Mucosa of gallbladder (tissue), 1 donor: Measurements from ENCODE around the gene SPOCK1. TPM values are rescaled to one million over a fixed set of nuclear protein-coding genes. Genes with fewer than 3 reads are reported as not detected.
"Not testable (repeated sequence)": the region's sequence is repeated elsewhere in the genome, so short reads cannot be mapped to it uniquely, and the experiment has no call there.

Source experiments
- DNase-seq: peaks from one replicate; pipeline ENCODE4 v3.0.0-alpha.2; 2020; ENCODE audit warnings: low spot score
- total RNA-seq: library from RNA; stranded (reverse); gene quantifications from one replicate; pipeline ENCODE4 v1.2.1, GENCODE V29; 2021
- donor health status: DM: no; HTN: no; CAD: no.

SPOCK1 gene
- total RNA-seq, 1 donor from 2014 or later, result 13.6 TPM

- DNase-seq, result no peak
Measured at GRCh38 chr5:137263371-137264005, 235.6 kb downstream of the SPOCK1 start.

GRCh38 chr5:137262818-137263217, 236.3 kb downstream of the SPOCK1 start:
- no peak for DNase-seq

DNA sequence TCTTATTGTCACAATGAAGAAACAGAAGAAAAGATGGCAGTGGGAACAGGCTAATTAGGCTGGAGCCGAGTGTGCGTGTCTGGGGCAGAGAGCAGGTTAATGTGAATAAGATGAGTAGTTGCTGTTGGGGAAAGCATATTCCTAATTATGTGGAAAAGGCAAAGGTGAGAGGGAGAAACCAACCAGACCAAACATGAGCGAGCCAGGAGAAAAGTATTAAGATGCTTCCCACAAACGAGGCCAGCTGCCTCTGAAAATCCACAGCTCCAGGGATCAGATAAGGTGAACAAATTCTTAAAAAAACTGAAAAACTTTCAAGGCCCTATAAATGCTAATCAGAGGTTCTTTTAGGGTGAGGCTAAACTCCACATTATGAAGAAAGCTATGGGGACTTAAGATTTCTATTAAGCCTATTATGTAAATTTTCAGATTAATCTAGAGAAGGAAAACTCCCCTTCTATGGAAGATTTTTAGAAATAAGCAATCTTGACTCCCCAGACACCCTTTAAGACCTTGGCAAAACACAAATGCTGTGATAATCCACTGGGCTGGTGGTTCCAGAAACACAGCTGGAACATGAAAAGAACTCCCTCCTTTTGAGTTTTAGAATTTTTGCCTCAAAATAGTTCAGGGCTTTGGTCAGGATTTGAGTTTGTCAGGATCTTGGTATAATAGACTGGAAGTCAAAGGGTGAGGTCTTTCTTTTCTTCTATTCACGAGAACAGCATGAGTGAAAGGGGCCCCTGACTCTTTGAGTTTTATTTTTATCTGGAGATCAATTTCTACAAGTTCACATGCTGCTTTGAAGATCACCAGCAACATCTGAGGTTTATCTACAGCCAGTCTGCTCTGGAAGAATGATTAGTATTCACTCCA, 238.1 kb downstream of the SPOCK1 start:
- DNase-seq, result no peak

DNA sequence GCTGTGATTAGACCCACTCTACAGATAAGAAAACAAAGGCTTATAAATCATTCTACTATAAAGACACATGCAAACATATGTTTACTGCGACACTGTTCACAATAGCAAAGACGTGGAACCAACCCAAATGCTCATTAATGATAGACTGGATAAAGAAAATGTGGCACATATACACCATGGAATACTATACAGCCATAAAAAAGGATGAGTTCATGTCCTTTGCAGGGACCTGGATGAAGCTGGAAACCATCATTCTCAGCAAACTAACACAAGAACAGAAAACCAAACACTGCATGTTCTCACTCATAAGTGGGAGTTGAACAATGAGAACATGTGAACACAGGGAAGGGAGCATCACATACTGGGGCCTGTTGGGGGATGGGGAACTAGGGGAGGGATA, 240.0 kb downstream of the SPOCK1 start:
- not testable (repeated sequence) for DNase-seq

DNA sequence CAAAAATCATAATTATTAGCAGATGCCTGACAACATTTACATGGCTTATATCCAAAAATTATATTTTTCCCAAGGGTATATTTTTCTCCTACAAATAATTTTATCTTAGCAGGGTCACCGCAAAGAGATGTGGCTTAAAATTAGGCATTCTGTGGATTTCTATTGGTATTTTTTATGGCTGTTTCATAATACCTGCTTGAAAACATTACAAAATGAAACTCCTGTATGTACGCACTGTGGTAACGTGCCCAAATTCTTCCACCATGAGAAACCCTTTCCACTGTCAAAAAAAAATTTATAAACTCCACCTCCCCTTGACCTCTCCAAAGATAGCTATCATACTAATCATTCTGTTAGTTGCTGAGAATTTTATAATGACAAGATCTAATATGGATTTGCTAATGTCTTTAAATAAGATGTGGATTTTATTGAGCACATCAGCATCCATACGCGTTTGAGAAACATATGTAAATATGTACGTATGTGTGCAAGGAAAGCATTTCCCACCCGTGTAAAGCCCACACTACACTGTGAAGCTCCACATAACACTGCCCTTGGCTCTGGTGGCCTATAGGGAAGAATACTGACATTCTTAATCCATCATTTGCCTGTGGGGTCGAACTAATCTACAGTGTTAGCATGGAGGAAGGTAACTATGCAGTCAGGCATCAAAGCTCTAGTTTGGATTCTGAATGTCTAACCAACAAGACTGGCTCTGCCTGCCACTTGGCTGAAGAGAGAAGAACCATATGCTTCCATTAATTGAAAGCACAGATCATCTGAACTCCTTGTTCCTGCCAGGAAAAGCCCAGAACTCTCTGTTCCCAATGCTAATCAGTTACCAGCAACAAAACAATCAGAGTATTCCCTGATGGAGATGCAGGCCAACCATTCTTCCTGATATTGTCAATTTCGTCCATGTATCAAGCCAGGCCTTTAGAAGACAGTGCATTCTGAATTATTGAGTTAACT, 244.7 kb downstream of the SPOCK1 start:
- no peak for DNase-seq

GRCh38 chr5:137252512-137252911, 246.6 kb downstream of the SPOCK1 start:
- no peak for DNase-seq

DNA sequence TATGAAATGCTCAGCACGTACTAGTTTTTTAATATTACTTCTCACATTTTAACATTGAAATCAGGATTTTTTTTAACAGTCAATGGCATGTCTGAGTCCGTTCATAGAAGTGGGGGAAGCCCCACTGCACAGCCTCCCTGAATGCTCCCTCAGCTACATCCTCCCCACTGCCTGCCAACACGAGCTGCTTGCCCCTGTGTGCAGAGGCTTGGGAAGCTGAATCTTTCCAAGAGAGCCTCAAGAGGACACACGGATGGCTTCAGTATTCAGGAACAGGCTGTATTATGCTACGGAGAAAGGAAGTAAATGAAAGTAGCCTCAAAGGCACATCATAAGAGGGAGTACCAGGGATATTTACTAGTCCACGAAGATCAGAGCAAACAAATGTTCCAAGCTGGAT, 248.7 kb downstream of the SPOCK1 start:
- no peak for DNase-seq

- DNase-seq, result no peak
Measured at GRCh38 chr5:137248527-137248926, 250.6 kb downstream of the SPOCK1 start.

GRCh38 chr5:137245438-137245837, 253.7 kb downstream of the SPOCK1 start:
- DNase-seq, result no peak

DNA sequence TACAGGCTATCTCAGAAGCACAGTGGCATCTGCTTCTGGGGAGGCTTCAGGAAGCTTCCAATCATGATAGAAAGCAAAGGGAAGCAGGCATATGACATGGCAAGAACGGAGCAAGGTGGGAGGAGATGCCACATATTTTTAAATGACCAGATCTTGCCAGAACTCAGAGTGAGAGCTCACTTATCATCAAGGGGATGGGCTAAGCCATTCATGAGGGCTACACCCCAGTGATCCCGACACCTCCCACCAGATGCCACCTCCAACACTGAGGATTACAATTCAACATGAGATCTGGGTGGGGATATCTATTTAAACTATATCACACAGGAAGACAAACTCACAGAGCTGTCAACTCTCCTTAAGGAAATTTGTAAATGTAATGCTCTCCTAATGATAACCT, 258.8 kb downstream of the SPOCK1 start:
- no peak for DNase-seq

DNA sequence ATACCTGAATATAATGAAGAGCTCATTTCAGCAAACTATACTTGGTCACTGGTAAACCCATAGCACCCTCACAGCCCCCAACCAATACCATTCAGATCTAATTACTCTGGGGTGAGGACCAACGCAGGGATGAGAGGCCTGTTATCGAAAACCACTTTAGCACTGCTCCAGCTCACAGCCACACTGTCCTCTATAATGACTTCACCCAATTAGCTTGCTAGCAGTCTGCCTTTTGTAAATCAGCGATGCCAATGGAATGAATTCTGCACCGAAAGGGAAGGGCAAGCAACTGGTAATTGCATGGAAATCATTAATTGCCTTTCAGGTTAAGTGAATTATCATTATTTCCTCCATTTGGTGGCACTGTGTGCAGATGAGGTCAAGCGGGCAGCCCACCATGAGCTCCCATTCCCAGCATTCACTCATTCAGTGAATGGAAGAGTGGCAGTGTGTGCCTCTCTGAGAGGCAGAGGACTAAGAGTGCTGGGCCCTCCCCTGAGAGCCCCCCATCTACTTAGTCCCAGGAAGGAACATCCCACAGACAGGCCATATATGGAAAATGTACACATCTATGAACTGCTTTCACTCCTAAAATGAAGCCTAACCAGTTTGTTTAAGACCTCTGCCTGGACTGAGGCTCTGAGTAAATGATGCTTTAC, 262.1 kb downstream of the SPOCK1 start:
- no peak for DNase-seq

DNA sequence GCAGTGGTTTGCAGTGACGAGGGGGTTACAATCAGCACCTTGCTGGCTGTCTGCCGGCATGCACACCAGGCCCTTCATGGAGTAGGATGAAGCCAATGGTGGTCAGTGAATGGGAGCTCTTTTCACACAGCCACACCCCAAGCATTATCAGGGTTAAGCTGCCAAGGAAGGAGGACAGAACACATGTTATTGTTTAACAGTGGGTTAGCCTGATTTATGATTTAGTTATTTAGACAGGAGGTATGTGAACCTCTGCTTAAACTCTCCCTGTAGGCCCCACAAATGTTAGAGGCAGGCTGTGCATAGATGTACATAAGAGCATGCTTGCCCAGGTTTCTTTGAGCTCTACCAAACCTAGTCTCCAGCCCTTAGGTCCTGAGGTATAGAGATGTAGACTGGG, 262.9 kb downstream of the SPOCK1 start:
- no peak for DNase-seq

DNA sequence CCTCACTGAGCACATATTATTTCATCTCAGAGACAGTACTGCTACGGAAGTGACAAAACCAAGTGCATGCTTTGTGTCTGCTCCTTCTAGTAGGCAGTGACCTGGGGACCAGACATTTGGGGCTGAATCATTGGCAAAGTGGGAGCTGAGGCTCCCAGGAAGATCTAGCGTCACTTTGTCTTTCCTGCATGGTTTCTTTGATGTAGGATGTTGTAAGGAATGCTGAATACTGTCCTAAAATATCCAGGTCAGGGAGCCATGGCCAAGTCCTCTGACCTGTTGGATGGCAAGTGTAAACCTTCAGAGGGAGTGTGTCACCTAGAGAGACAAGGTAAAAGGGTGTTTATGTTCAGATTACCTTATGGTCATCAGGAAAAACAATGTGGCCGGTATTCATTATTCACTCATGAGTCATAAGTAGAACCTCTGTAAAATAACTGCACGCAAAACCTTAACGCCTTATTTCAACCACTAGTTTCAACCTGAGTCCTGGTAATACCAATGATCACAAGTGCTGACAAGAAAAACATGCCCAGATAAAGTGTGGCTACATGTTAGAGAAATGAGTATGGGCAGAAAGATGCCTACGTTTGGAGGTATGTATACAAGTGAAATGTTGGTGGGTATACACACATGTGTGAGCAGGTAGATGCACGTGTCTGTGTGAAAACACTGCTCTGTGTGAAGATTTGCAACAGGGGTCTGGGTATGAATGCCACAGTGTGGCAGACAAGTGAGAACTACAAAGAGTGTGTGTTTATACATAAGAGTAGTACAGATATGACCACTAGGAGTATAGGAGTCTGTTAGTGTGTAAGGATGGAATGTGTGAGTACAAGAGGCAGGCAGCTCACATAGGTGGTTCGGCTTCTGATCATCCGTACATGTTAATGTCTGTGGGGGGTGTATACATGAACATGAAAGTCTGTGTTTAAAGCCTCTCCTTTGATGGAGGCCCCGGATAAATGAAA, 263.9 kb downstream of the SPOCK1 start:
- no peak for DNase-seq

DNA sequence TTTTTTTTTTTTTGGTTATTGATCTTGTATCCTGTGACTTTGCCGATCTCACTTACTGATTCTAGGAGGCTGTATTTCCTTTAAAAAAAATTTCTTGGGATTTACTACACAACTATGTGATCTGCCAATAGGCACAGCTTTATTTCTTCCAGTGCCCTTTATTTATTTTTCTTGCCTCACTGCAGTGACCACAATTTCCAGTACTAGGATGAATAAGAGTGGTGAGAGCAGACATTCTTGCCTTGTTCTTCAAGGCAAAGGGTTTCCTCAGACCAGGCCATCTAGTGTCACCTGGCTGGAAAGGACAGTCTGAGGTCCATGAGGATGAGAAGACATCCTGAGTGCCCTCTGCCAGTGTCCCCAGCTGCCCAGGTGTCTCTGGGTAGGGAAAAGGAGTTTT, 265.4 kb downstream of the SPOCK1 start:
- no peak for DNase-seq

- DNase-seq, result peak; percentile 20
Measured at GRCh38 chr5:137233304-137233703, 265.8 kb downstream of the SPOCK1 start.

DNA sequence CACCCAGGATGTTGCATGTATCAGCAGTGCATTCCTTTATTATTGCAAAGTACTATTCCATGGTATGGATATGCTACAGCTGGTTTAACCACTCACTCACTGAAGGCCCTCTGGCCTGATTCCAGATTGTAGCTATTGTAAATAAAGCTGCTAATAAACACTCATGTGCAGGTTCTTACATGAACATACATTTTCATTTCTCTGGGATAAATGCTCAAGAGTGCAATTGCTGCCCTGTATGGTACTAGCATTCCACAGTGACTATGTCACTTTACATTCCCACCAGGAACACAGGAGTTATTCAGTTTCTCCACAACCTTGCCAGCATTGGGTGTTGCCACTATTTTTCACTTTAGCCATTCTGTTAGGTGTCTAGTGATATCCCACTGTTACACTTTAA, 267.6 kb downstream of the SPOCK1 start:
- no peak for DNase-seq

DNA sequence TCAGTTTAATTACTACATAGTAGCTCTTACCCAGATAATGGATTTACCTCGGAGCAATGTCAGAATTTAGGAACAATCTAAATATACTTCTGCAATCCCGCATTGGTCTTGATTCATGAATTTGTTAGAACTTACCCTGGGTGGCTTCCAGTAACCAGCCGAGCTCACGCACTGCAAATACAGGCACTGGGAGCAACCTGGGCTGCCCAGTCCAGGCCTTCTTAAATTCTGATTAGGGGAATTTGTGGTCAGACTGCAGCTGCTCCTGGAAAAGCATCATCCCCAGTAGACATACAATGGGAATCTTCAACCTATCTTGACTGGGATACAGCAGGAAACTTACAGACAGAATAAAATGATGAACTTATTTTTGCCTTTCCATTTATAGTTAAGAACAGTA, 270.3 kb downstream of the SPOCK1 start:
- no peak for DNase-seq

GRCh38 chr5:137226081-137226480, 273.0 kb downstream of the SPOCK1 start:
- DNase-seq, result no peak

GRCh38 chr5:137223324-137224295, 275.5 kb downstream of the SPOCK1 start:
- DNase-seq, result no peak
